Measurements from ENCODE around the gene CALHM5. TPM values are rescaled to one million over a fixed set of nuclear protein-coding genes. Genes with fewer than 3 reads are reported as not detected.

CALHM5 gene
- total and polyA plus RNA-seq, 9 of the 15 experiments (the other 6 are each of a cell fraction or from before 2014, with no cell fraction given) = under 0.01 to 0.05 (median 0.02) TPM; not detected in 2

DNA sequence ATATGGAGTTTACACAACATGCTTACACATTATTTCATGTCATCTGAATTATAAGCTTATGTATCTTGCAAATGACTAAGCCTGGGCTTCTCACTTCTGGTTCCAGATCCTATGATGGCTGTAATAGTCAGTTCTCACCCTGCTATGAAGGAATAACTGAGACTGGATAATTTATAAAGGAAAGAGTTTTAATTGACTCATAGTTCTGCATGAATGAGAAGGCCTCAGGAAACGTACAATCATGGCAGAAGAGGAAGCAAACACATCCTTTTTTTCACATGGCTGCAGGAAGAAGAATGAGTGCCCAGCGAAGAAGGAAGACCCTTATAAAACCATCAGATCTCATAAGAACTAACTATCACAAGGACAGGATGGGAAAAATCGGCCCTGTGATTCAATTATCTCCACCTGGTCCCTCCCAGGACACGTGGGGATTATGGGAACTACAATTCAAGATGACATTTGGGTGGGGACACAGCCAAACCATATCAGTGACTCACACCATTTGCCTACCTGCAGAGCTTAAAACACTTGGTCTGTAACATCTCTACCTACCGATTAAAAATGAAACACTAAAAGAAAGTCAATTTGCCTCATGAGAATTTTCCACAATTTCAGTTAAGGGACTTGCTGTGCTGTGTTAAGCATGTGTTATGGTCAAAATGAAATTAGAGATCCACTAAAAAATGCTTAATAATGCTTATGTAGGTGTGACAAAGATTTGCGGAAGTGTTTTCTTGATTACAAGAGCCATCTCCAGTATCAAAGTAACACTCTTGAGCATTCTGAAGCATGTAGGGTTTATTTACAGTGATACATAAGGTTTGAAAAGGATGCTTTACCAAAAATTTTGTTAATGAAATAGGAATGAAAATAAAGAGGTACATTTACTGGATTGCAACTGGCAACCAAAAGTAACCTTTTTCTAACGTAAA, 57.6 kb downstream of the CALHM5 start (continued):
- TF ChIP-seq, protein P1, sequence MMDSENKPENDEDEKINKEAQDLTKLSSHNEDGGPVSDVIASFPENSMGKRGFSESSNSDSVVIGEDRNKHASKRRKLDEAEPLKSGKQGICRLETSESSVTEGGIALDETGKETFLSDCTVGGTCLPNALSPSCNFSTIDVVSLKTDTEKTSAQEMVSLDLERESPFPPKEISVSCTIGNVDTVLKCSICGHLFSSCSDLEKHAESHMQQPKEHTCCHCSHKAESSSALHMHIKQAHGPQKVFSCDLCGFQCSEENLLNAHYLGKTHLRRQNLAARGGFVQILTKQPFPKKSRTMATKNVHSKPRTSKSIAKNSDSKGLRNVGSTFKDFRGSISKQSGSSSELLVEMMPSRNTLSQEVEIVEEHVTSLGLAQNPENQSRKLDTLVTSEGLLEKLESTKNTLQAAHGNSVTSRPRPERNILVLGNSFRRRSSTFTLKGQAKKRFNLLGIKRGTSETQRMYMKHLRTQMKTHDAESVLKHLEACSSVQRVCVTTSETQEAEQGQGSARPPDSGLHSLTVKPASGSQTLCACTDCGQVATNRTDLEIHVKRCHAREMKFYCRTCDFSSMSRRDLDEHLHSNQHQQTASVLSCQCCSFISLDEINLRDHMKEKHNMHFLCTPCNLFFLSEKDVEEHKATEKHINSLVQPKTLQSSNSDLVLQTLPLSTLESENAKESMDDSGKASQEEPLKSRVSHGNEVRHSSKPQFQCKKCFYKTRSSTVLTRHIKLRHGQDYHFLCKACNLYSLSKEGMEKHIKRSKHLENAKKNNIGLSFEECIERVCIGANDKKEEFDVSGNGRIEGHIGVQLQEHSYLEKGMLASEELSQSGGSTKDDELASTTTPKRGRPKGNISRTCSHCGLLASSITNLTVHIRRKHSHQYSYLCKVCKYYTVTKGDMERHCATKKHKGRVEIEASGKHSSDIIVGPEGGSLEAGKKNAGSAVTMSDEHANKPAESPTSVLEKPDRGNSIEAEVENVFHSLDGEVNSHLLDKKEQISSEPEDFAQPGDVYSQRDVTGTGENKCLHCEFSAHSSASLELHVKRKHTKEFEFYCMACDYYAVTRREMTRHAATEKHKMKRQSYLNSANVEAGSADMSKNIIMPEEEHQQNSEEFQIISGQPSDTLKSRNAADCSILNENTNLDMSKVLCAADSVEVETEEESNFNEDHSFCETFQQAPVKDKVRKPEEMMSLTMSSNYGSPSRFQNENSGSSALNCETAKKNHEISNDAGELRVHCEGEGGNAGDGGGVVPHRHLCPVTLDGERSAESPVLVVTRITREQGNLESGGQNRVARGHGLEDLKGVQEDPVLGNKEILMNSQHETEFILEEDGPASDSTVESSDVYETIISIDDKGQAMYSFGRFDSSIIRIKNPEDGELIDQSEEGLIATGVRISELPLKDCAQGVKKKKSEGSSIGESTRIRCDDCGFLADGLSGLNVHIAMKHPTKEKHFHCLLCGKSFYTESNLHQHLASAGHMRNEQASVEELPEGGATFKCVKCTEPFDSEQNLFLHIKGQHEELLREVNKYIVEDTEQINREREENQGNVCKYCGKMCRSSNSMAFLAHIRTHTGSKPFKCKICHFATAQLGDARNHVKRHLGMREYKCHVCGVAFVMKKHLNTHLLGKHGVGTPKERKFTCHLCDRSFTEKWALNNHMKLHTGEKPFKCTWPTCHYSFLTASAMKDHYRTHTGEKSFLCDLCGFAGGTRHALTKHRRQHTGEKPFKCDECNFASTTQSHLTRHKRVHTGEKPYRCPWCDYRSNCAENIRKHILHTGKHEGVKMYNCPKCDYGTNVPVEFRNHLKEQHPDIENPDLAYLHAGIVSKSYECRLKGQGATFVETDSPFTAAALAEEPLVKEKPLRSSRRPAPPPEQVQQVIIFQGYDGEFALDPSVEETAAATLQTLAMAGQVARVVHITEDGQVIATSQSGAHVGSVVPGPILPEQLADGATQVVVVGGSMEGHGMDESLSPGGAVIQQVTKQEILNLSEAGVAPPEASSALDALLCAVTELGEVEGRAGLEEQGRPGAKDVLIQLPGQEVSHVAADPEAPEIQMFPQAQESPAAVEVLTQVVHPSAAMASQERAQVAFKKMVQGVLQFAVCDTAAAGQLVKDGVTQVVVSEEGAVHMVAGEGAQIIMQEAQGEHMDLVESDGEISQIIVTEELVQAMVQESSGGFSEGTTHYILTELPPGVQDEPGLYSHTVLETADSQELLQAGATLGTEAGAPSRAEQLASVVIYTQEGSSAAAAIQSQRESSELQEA (IDR thresholded peaks at IDR 0.05; ENCODE audit: low read depth) = no peak
- TF ChIP-seq ZNF217 (CRISPR knock-in tag; IDR thresholded peaks at IDR 0.05) (no peak), EP300 (IDR thresholded peaks at IDR 0.05; ENCODE audit: low read length) (peak; percentile 30; the same call in 1 of the 2 replicates), RCOR1 (IDR thresholded peaks at IDR 0.05; ENCODE audit: borderline replicate concordance in 1 of 2, low read depth in 2 of 2, low read length in 2 of 2) (0 out of 4 replicates have a peak, but pooled peaks of 1 of the 2 experiments have one; percentile 19), CAMTA2 (CRISPR knock-in tag; conservative IDR thresholded peaks at IDR 0.05) (no peak), EHMT2 (IDR thresholded peaks at IDR 0.05) (no peak), SAP30 (IDR thresholded peaks at IDR 0.05; ENCODE audit: borderline replicate concordance, insufficient read depth, low read depth, low read length, poor library complexity, severe bottlenecking) (no peak), TAF15 (IDR thresholded peaks at IDR 0.05; ENCODE audit: low read depth, low read length) (no peak), ZNF165 (CRISPR knock-in tag; IDR thresholded peaks at IDR 0.05; ENCODE audit: borderline replicate concordance) (no peak), FOS (IDR thresholded peaks at IDR 0.05; ENCODE audit: extremely low read depth, insufficient read length) (no peak), TCF3 (CRISPR knock-in tag; IDR thresholded peaks at IDR 0.05) (0 out of 2 replicates have a peak, but pooled peaks have one; percentile 21), ZSCAN29 (IDR thresholded peaks at IDR 0.05) (no peak)
- TF ChIP-seq, protein P2, sequence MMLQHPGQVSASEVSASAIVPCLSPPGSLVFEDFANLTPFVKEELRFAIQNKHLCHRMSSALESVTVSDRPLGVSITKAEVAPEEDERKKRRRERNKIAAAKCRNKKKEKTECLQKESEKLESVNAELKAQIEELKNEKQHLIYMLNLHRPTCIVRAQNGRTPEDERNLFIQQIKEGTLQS (IDR thresholded peaks at IDR 0.05) = peak; percentile 39; the same call in 1 of the 2 replicates
- TF ChIP-seq, protein P2 (CRISPR knock-in tag; conservative IDR thresholded peaks at IDR 0.05) = no peak
- TF ChIP-seq, protein P3, sequence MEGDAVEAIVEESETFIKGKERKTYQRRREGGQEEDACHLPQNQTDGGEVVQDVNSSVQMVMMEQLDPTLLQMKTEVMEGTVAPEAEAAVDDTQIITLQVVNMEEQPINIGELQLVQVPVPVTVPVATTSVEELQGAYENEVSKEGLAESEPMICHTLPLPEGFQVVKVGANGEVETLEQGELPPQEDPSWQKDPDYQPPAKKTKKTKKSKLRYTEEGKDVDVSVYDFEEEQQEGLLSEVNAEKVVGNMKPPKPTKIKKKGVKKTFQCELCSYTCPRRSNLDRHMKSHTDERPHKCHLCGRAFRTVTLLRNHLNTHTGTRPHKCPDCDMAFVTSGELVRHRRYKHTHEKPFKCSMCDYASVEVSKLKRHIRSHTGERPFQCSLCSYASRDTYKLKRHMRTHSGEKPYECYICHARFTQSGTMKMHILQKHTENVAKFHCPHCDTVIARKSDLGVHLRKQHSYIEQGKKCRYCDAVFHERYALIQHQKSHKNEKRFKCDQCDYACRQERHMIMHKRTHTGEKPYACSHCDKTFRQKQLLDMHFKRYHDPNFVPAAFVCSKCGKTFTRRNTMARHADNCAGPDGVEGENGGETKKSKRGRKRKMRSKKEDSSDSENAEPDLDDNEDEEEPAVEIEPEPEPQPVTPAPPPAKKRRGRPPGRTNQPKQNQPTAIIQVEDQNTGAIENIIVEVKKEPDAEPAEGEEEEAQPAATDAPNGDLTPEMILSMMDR (IDR thresholded peaks at IDR 0.05 in 2 of 3, conservative IDR thresholded peaks at IDR 0.05 in 1 of 3; ENCODE audit: insufficient read depth in 2 of 3, low read depth in 1 of 3, low read length in 3 of 3) = no peak
